Measurements from ENCODE around the gene BCL2L2.

BCL2L2 gene

GRCh38 chr14:23356662-23357061, 50.0 kb downstream of the BCL2L2 start:
- TF ChIP-seq, protein P1, sequence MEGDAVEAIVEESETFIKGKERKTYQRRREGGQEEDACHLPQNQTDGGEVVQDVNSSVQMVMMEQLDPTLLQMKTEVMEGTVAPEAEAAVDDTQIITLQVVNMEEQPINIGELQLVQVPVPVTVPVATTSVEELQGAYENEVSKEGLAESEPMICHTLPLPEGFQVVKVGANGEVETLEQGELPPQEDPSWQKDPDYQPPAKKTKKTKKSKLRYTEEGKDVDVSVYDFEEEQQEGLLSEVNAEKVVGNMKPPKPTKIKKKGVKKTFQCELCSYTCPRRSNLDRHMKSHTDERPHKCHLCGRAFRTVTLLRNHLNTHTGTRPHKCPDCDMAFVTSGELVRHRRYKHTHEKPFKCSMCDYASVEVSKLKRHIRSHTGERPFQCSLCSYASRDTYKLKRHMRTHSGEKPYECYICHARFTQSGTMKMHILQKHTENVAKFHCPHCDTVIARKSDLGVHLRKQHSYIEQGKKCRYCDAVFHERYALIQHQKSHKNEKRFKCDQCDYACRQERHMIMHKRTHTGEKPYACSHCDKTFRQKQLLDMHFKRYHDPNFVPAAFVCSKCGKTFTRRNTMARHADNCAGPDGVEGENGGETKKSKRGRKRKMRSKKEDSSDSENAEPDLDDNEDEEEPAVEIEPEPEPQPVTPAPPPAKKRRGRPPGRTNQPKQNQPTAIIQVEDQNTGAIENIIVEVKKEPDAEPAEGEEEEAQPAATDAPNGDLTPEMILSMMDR (conservative IDR thresholded peaks at IDR 0.05): no peak
- no peak overlapping the region for H3K27ac ChIP-seq

DNA sequence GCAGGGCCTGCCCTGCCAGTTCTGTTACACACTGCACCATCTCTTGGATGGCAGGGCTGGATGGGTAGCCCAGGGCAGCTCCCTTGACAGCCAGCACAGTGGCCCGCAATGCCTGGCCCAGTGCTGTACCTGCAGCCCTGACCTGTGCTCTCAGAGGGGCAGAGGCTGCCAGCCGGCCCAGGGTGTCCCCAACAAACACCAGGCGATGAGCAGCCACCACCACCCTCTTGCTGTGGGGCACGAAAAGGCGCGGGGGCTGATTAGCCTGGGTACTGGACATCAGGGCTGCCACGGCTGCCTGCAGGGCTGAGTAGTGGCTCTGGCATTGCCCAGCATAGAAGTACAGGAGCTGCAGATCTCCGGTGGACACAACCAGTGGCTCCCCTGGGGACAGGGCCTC, 50.6 kb downstream of the BCL2L2 start:
- no peak overlapping the region for H3K27ac ChIP-seq
- TF ChIP-seq, protein P1 (conservative IDR thresholded peaks at IDR 0.05): no peak

DNA sequence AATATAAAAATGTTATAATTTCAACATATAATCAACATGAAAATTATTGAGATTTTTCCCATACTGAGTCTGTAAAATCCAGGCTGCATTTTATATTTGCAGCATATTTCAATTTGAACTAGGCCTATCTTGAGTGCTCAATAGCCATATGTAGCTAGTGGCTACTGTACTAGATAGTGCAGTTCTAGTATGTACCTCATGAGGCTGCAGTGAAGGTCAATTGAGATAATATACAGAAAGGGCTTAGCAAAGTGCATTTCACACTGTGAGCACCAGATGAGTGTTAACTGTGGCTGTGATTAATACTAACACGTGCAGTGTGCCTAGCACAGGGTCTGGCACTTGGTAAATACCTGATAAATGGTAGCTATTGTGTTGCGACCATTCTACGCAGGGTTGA, 51.4 kb downstream of the BCL2L2 start:
- TF ChIP-seq, protein P1 (conservative IDR thresholded peaks at IDR 0.05): no peak
- H3K27ac ChIP-seq: no peak overlapping the region

- no peak overlapping the region for H3K27ac ChIP-seq
- TF ChIP-seq, protein P1 (conservative IDR thresholded peaks at IDR 0.05): no peak
These were observed 52.0 kb downstream of the BCL2L2 start for GRCh38 chr14:23358553-23359166.

GRCh38 chr14:23359167-23359626, 52.6 kb downstream of the BCL2L2 start:
- TF ChIP-seq, protein P1 (conservative IDR thresholded peaks at IDR 0.05): no peak
- H3K27ac ChIP-seq: no peak overlapping the region

GRCh38 chr14:23359722-23360447, 53.3 kb downstream of the BCL2L2 start:
- TF ChIP-seq, protein P1 (conservative IDR thresholded peaks at IDR 0.05): no peak
- H3K27ac ChIP-seq: no peak overlapping the region

- H3K27ac ChIP-seq: no peak overlapping the region
- TF ChIP-seq, protein P1 (conservative IDR thresholded peaks at IDR 0.05): no peak
These were observed 53.9 kb downstream of the BCL2L2 start for GRCh38 chr14:23360496-23360895.
